Measurements from ENCODE around the gene MAP3K21. TPM values are rescaled to one million over a fixed set of nuclear protein-coding genes. Genes with fewer than 3 reads are reported as not detected.

The MAP3K21 gene
- total and polyA plus RNA-seq, 8 donors: 4.8 to 58.5 (median 16.1) TPM

GRCh38 chr1:233366575-233366974 lies 39.1 kb downstream of the MAP3K21 start:
- no peak overlapping the region for H3K27ac ChIP-seq

DNA sequence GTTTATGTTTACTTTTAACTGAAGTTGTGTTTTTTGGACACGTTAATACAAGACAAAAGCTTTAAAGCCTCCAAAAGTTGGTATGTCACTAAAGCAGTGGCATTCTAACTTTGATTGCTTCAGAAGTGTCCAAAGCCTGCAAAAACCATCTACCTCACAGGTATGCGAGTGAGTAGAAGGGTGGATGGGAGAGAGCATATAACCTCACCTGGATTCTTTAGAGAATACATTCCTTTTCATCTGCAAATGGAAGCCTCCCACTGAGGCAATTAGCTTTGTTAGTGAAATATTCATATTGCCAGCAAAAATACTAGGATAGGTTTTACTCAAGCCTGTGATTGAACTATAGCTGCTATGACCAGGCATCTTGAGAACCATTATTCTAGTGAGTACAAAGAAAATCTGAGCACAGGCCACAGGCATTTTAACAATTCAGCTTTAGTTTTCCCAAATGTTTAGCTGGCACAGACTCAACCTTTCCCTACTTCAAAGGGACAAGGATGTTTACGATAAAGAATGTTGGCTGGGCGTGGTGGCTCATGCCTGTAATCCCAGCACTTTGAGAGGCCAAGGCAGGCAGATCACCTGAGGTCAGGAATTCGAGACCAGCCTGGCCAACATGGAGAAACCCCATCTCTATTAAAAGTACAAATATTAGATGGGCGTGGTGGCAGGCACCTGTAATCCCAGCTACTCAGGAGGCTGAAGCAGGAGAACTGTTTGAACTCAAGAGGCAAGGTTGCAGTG lies 39.7 kb downstream of the MAP3K21 start:
- Histone ChIP-seq H3K4me3 (no peak overlapping the region), H3K36me3 (peaks cover 0 to 4% (median 2%) of the 10 kb centered on the region in 4 donors), H3K27ac (peak overlapping the region in 2 of 5 donors; percentile 41 to 42), H3K4me1 (peaks cover 7 to 12% (median 9%) of the 10 kb centered on the region in 4 donors), H3K9me3 (no peaks in the 10 kb centered on the region), H3K27me3 (no peaks in the 10 kb centered on the region)
- peak in 1 of 2 donors; percentile 52 for DNase-seq
- WGBS, 5 donors: 30 to 52% (median 41%) methylated on average over 6 of the region's 6 CpGs
- no peak for TF ChIP-seq EP300 (IDR thresholded peaks at IDR 0.05)
- no peak for TF ChIP-seq POLR2AphosphoS5 (IDR thresholded peaks at IDR 0.05)
- TF ChIP-seq, protein P1, sequence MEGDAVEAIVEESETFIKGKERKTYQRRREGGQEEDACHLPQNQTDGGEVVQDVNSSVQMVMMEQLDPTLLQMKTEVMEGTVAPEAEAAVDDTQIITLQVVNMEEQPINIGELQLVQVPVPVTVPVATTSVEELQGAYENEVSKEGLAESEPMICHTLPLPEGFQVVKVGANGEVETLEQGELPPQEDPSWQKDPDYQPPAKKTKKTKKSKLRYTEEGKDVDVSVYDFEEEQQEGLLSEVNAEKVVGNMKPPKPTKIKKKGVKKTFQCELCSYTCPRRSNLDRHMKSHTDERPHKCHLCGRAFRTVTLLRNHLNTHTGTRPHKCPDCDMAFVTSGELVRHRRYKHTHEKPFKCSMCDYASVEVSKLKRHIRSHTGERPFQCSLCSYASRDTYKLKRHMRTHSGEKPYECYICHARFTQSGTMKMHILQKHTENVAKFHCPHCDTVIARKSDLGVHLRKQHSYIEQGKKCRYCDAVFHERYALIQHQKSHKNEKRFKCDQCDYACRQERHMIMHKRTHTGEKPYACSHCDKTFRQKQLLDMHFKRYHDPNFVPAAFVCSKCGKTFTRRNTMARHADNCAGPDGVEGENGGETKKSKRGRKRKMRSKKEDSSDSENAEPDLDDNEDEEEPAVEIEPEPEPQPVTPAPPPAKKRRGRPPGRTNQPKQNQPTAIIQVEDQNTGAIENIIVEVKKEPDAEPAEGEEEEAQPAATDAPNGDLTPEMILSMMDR (IDR thresholded peaks at IDR 0.05): no peak
- TF ChIP-seq POLR2A (IDR thresholded peaks at IDR 0.05): no peak
- intact Hi-C loops (cut with DNase I; ENCODE audit: low total_unique reads): no loop called here

More at GRCh38 chr1:233366575-233366974, 39.1 kb downstream of the MAP3K21 start:
- no peak for DNase-seq
- 39 to 53% (median 47%) methylated on average over 3 of the region's 3 CpGs for WGBS, 5 donors
- no peaks in the 10 kb centered on the region for H3K27me3 ChIP-seq
- no peaks in the 10 kb centered on the region for H3K9me3 ChIP-seq
- intact Hi-C loops (cut with DNase I; ENCODE audit: low total_unique reads): no loop called here
- no peak overlapping the region for H3K4me3 ChIP-seq
- H3K4me1 ChIP-seq: peaks cover 8 to 14% (median 9%) of the 10 kb centered on the region in 4 donors
- H3K36me3 ChIP-seq: no peaks in the 10 kb centered on the region
- TF ChIP-seq, protein P1 (IDR thresholded peaks at IDR 0.05): no peak
- TF ChIP-seq EP300 (IDR thresholded peaks at IDR 0.05): no peak
- no peak for TF ChIP-seq POLR2A (IDR thresholded peaks at IDR 0.05)
- no peak for TF ChIP-seq POLR2AphosphoS5 (IDR thresholded peaks at IDR 0.05)

DNA sequence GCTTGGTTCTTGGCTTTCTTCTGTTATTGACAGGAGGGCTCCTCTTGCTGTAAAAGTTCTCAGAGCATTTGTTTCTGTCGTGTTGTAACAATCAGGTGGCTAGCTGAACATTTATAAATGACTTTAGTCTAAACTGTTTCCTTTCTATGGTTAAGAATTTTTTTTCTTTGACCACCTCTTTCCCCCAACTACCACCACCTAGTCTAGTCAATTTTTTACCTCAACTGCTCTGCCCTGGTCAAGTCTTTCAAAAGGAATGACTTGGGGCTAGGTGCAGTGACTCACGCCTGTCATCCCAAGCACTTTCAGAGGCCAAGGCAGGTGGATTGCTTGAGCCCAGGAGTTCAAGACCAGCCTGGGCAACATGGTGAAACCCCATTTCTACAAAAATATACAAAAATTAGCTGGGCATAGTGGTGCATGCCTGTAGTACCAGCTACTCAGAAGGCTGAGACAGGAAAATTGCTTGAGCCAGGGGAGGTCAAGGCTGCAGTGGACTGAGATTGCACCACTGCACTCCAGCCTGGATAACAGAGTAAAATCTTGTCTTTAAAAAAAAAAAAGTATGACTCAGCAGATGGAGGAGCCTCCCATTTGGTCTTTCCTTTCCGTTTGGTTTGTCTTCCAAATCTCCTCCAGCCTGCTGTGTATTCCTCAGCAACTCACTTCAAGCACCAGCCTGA lies 40.7 kb downstream of the MAP3K21 start:
- intact Hi-C loops (cut with DNase I; ENCODE audit: low total_unique reads): no loop called here
- Histone ChIP-seq H3K9me3 (no peaks in the 10 kb centered on the region), H3K4me3 (no peak overlapping the region), H3K27ac (peak overlapping the region in 1 of 5 donors; percentile 41), H3K4me1 (peaks cover 7 to 12% (median 9%) of the 10 kb centered on the region in 4 donors), H3K27me3 (no peaks in the 10 kb centered on the region), H3K36me3 (peaks cover 0 to 12% (median 4%) of the 10 kb centered on the region in 4 donors)
- TF ChIP-seq, protein P1 (IDR thresholded peaks at IDR 0.05): no peak
- TF ChIP-seq EP300 (IDR thresholded peaks at IDR 0.05): no peak
- TF ChIP-seq POLR2AphosphoS5 (IDR thresholded peaks at IDR 0.05): no peak
- TF ChIP-seq POLR2A (IDR thresholded peaks at IDR 0.05): no peak
- WGBS, 5 donors: 63 to 74% (median 74%) methylated on average over 3 of the region's 3 CpGs
- DNase-seq: no peak

DNA sequence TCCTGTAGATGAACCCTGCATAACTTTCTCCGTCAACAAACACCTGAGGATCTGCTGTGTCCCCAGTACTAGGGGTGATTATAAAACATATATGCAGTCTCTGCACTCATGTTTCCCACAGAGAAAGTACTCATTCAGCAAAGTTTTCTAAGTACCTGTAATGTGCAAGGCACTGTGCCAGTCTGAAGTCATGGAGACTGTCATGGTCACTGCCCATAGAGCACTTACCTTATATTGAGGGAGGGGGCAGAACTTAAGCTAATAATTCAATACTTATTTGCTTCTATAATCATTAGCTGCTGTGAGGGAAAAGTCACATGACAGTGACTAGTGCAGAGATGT lies 41.2 kb downstream of the MAP3K21 start:
- Histone ChIP-seq H3K27ac (no peak overlapping the region), H3K36me3 (peaks cover 0 to 18% (median 6%) of the 10 kb centered on the region in 4 donors), H3K27me3 (no peaks in the 10 kb centered on the region), H3K4me3 (no peak overlapping the region), H3K4me1 (peaks cover 7 to 12% (median 9%) of the 10 kb centered on the region in 4 donors), H3K9me3 (no peaks in the 10 kb centered on the region)
- 91 to 100% (median 97%) methylated on average over 1 of the region's 1 CpG for WGBS, 5 donors
- DNase-seq: no peak
- TF ChIP-seq, protein P1 (IDR thresholded peaks at IDR 0.05): no peak
- TF ChIP-seq EP300 (IDR thresholded peaks at IDR 0.05): no peak
- intact Hi-C loops (cut with DNase I; ENCODE audit: low total_unique reads): no loop called here

Data from stomach (tissue), 9 donors.